HEK293T (cell line): Measurements from ENCODE around the gene PAK3.

Source experiments
- BHLHE40 ChIP-seq: fragments of 450-650 bp; IDR thresholded peaks from 2 replicates; pipeline ENCODE4 v1.6.1; 2016; ENCODE audit warnings: mild to moderate bottlenecking, moderate library complexity, borderline replicate concordance
- FOXA1 ChIP-seq: fragments of 450-650 bp; IDR thresholded peaks from 2 replicates; pipeline ENCODE4 v1.6.1; 2016; ENCODE audit warnings: mild to moderate bottlenecking
- FOXK2 ChIP-seq: fragments of 450-650 bp; IDR thresholded peaks from 2 replicates; pipeline ENCODE4 v1.6.1; 2016; ENCODE audit warnings: mild to moderate bottlenecking
- FOXM1 ChIP-seq: fragments of 450-650 bp; IDR thresholded peaks from 2 replicates; pipeline ENCODE4 v1.6.1; 2017; ENCODE audit warnings: mild to moderate bottlenecking, borderline replicate concordance
- L3MBTL2 ChIP-seq: fragments of 450-650 bp; conservative IDR thresholded peaks from 2 replicates; pipeline ENCODE4 v1.6.1; 2016; ENCODE audit warnings: mild to moderate bottlenecking
- LEF1 ChIP-seq: fragments of 450-650 bp; IDR thresholded peaks from 2 replicates; pipeline ENCODE4 v1.6.1; 2017; ENCODE audit warnings: mild to moderate bottlenecking, borderline replicate concordance
- SP1 ChIP-seq: fragments of 450-650 bp; IDR thresholded peaks from 2 replicates; pipeline ENCODE4 v1.6.1; 2017

- TF ChIP-seq SP1 (no peak), L3MBTL2 (no peak), LEF1 (no peak), BHLHE40 (no peak), FOXM1 (no peak), FOXA1 (no peak), FOXK2 (no peak)
Observed at GRCh38 chrX:111167334-111167733, 71.3 kb downstream of the PAK3 start.
